Medulla oblongata (tissue), 1 donor: ENCODE data around the gene DCBLD2.

Source experiments
- DNase-seq: peaks from one replicate; pipeline ENCODE4 v3.0.0-alpha.2; 2015; ENCODE audit errors: extremely low spot score

Gene DCBLD2

GRCh38 chr3:98768961-98769360 is 132.5 kb downstream of the DCBLD2 start:
- no peak for DNase-seq

GRCh38 chr3:98766924-98767323 is 134.6 kb downstream of the DCBLD2 start:
- DNase-seq, result no peak

- no peak for DNase-seq
These were observed 135.8 kb downstream of the DCBLD2 start for GRCh38 chr3:98765721-98766120.

GRCh38 chr3:98764472-98764884 is 137.0 kb downstream of the DCBLD2 start:
- peak; percentile 50 for DNase-seq

- no peak for DNase-seq
These were observed 137.6 kb downstream of the DCBLD2 start for GRCh38 chr3:98763819-98764418.

- DNase-seq, result peak; percentile 70
These were observed 138.4 kb downstream of the DCBLD2 start, which contains the start of gene ST3GAL6 for GRCh38 chr3:98763076-98763475. Gene ST3GAL6, plus strand, starts transcription at chr3:98763340. Its CDS starts 5,101 bp downstream, at chr3:98768441.

- peak; percentile 60 for DNase-seq
These were observed 139.8 kb downstream of the DCBLD2 start for GRCh38 chr3:98761643-98762229.

- no peak for DNase-seq
These were observed 141.9 kb downstream of the DCBLD2 start for GRCh38 chr3:98759629-98760028.

GRCh38 chr3:98755601-98756000 is 145.9 kb downstream of the DCBLD2 start:
- DNase-seq, result no peak

GRCh38 chr3:98754483-98754882 is 147.0 kb downstream of the DCBLD2 start:
- DNase-seq, result no peak

GRCh38 chr3:98750276-98750919 is 151.1 kb downstream of the DCBLD2 start:
- no peak for DNase-seq

- DNase-seq, result no peak
These were observed 154.6 kb downstream of the DCBLD2 start for GRCh38 chr3:98746882-98747281.

- no peak for DNase-seq
These were observed 155.4 kb downstream of the DCBLD2 start for GRCh38 chr3:98746122-98746521.
